Hepatocyte (in vitro differentiated cells): ENCODE data around the gene PTPRO.

Source experiments
- CTCF ChIP-seq: fragments of 200-600 bp; sonication (generic); IDR thresholded peaks from 2 replicates; pipeline ENCODE4 v1.5.1; 2016; ENCODE audit warnings: antibody characterized with exemption, mild to moderate bottlenecking; ENCODE audit not compliant: poor library complexity
- EZH2 ChIP-seq: fragments of 200-600 bp; sonication (generic); IDR thresholded peaks from 2 replicates; pipeline ENCODE4 v1.6.1; 2016; ENCODE audit warnings: antibody characterized with exemption, mild to moderate bottlenecking, borderline replicate concordance

GRCh38 chr12:15427913-15428312 lies 105.6 kb downstream of the PTPRO start:
- TF ChIP-seq CTCF (no peak), EZH2 (no peak)
